HG03575 (cell line): ENCODE data around the gene ACOT11.

Experiments
- ATAC-seq: cut with Tn5 transposase; IDR thresholded peaks from one replicate; pipeline ENCODE4 v1.9.1; 2021; ENCODE audit not compliant: unreplicated experiment, insufficient number of reproducible peaks, low FRiP score; ENCODE audit errors: extremely low read depth

Gene ACOT11

GRCh38 chr1:54580856-54581550, 33.0 kb downstream of the ACOT11 start:
- ATAC-seq = no peak

- no peak for ATAC-seq
Measured at GRCh38 chr1:54581621-54582035, 33.6 kb downstream of the ACOT11 start.

- no peak for ATAC-seq
Measured at GRCh38 chr1:54582566-54583306, 34.7 kb downstream of the ACOT11 start.

GRCh38 chr1:54583307-54583686, 35.3 kb downstream of the ACOT11 start:
- no peak for ATAC-seq

GRCh38 chr1:54583871-54584270, 35.8 kb downstream of the ACOT11 start:
- ATAC-seq = no peak

- no peak for ATAC-seq
Measured at GRCh38 chr1:54584575-54584974, 36.5 kb downstream of the ACOT11 start.

GRCh38 chr1:54585181-54586066, 37.4 kb downstream of the ACOT11 start:
- no peak for ATAC-seq

- no peak for ATAC-seq
Measured at GRCh38 chr1:54588377-54588776, 40.3 kb downstream of the ACOT11 start.

- ATAC-seq = no peak
Measured at GRCh38 chr1:54591127-54591756, 43.2 kb downstream of the ACOT11 start.

- no peak for ATAC-seq
Measured at GRCh38 chr1:54593571-54594160, 45.6 kb downstream of the ACOT11 start.

GRCh38 chr1:54594463-54594862, 46.4 kb downstream of the ACOT11 start:
- ATAC-seq = no peak

- ATAC-seq = no peak
Measured at GRCh38 chr1:54595956-54596498, 48.0 kb downstream of the ACOT11 start.

- ATAC-seq = no peak
Measured at GRCh38 chr1:54596756-54597155, 48.7 kb downstream of the ACOT11 start.

GRCh38 chr1:54597455-54598030, 49.5 kb downstream of the ACOT11 start:
- no peak for ATAC-seq

- no peak for ATAC-seq
Measured at GRCh38 chr1:54599211-54599823, 51.3 kb downstream of the ACOT11 start.

GRCh38 chr1:54600947-54601721, 53.1 kb downstream of the ACOT11 start:
- no peak for ATAC-seq

GRCh38 chr1:54601730-54602129, 53.7 kb downstream of the ACOT11 start:
- no peak for ATAC-seq
